WERI-Rb-1 (cell line): ENCODE measurements around the gene DCAF15.
"Not testable (repeated sequence)": the region's sequence is repeated elsewhere in the genome, so short reads cannot be mapped to it uniquely, and the experiment has no call there.

ENCODE experiments used
- DNase-seq: peaks from one replicate; pipeline ENCODE4 v3.0.0-alpha.2; 2020
- H3K27ac ChIP-seq: fragments of 250-450 bp; sonication (Bioruptor Pico); 2 replicates; pipeline ENCODE4 v1.5.1; 2020; ENCODE audit warnings: mild to moderate bottlenecking, moderate library complexity
- H3K27me3 ChIP-seq: fragments of 250-450 bp; sonication (Bioruptor Pico); 2 replicates; pipeline ENCODE4 v1.5.1; 2021; ENCODE audit warnings: mild to moderate bottlenecking, low read depth, moderate library complexity; ENCODE audit not compliant: insufficient read depth, severe bottlenecking
- H3K36me3 ChIP-seq: fragments of 250-450 bp; sonication (Bioruptor Pico); 2 replicates; pipeline ENCODE4 v1.5.1; 2020; ENCODE audit warnings: mild to moderate bottlenecking, moderate library complexity
- H3K4me3 ChIP-seq: 2 replicates; pipeline ENCODE4 v1.5.1; 2011; ENCODE audit warnings: low read depth, mild to moderate bottlenecking, control low read depth, low read length
- H3K9me3 ChIP-seq: fragments of 250-450 bp; sonication (Bioruptor Pico); 2 replicates; pipeline ENCODE4 v1.5.1; 2021; ENCODE audit warnings: mild to moderate bottlenecking, moderate library complexity; ENCODE audit not compliant: severe bottlenecking
- CTCF ChIP-seq: IDR thresholded peaks from 2 replicates; pipeline ENCODE4 v1.5.1; 2011; ENCODE audit warnings: low read depth, mild to moderate bottlenecking, control low read depth, inconsistent platforms, low read length

Gene DCAF15

GRCh38 chr19:13968383-13968935 is 16.1 kb downstream of the DCAF15 start:
- H3K36me3 ChIP-seq: peaks cover 70% of the 10 kb centered on the region
- no peak for TF ChIP-seq CTCF
- no peak overlapping the region for H3K4me3 ChIP-seq

GRCh38 chr19:13968999-13969398 is 16.7 kb downstream of the DCAF15 start:
- Histone ChIP-seq H3K9me3 (no peaks in the 10 kb centered on the region), H3K36me3 (peaks cover 72% of the 10 kb centered on the region), H3K27me3 (no peaks in the 10 kb centered on the region), H3K27ac (no peak overlapping the region), H3K4me3 (no peak overlapping the region)
- no peak for DNase-seq
- no peak for TF ChIP-seq CTCF

More at GRCh38 chr19:13968383-13968935, 16.1 kb downstream of the DCAF15 start:
- Histone ChIP-seq H3K27me3 (no peaks in the 10 kb centered on the region), H3K27ac (no peak overlapping the region), H3K9me3 (no peaks in the 10 kb centered on the region)
- DNase-seq: no peak

GRCh38 chr19:13969897-13970296 is 17.6 kb downstream of the DCAF15 start:
- H3K36me3 ChIP-seq: peaks cover 67% of the 10 kb centered on the region

GRCh38 chr19:13971868-13972267 is 19.6 kb downstream of the DCAF15 start:
- H3K36me3 ChIP-seq: peaks cover 66% of the 10 kb centered on the region
- H3K27ac ChIP-seq, H3K4me3 ChIP-seq, DNase-seq, H3K9me3 ChIP-seq, H3K27me3 ChIP-seq: not testable (repeated sequence)

More at GRCh38 chr19:13969897-13970296, 17.6 kb downstream of the DCAF15 start:
- TF ChIP-seq CTCF: no peak
- no peak for DNase-seq
- H3K27ac ChIP-seq: no peak overlapping the region
- no peaks in the 10 kb centered on the region for H3K9me3 ChIP-seq
- H3K4me3 ChIP-seq: no peak overlapping the region
- H3K27me3 ChIP-seq: no peaks in the 10 kb centered on the region

GRCh38 chr19:13972368-13973155 is 20.3 kb downstream of the DCAF15 start:
- TF ChIP-seq CTCF: no peak
- no peaks in the 10 kb centered on the region for H3K9me3 ChIP-seq
- peaks cover 61% of the 10 kb centered on the region for H3K36me3 ChIP-seq
- H3K4me3 ChIP-seq: no peak overlapping the region
- no peaks in the 10 kb centered on the region for H3K27me3 ChIP-seq
- no peak overlapping the region for H3K27ac ChIP-seq
- DNase-seq: no peak

- H3K27ac ChIP-seq, H3K4me3 ChIP-seq, DNase-seq, H3K27me3 ChIP-seq, H3K9me3 ChIP-seq: not testable (repeated sequence)
- peaks cover 52% of the 10 kb centered on the region for H3K36me3 ChIP-seq
Observed at GRCh38 chr19:13973479-13973878, 21.2 kb downstream of the DCAF15 start.
